IPS-15b (cell line): ENCODE measurements around the gene STIP1.

ENCODE experiments used
- H3K27me3 ChIP-seq: one replicate; pipeline ENCODE4 v1.6.1; 2013; ENCODE audit warnings: low read length; ENCODE audit not compliant: control insufficient read depth, insufficient read depth
- H3K36me3 ChIP-seq: one replicate; pipeline ENCODE4 v1.6.1; 2013; ENCODE audit warnings: low read length; ENCODE audit not compliant: control insufficient read depth, insufficient read depth
- H3K4me1 ChIP-seq: one replicate; pipeline ENCODE4 v1.6.1; 2013; ENCODE audit warnings: mild to moderate bottlenecking, low read length; ENCODE audit not compliant: control insufficient read depth, insufficient read depth
- H3K4me3 ChIP-seq: one replicate; pipeline ENCODE4 v1.5.1; 2013; ENCODE audit warnings: low read depth, low read length
- H3K9ac ChIP-seq: one replicate; pipeline ENCODE4 v1.6.1; 2013; ENCODE audit warnings: low read depth, mild to moderate bottlenecking, low read length
- H3K9me3 ChIP-seq: one replicate; pipeline ENCODE4 v1.6.1; 2013; ENCODE audit warnings: mild to moderate bottlenecking, low read length; ENCODE audit not compliant: control insufficient read depth, insufficient read depth

STIP1 gene

DNA sequence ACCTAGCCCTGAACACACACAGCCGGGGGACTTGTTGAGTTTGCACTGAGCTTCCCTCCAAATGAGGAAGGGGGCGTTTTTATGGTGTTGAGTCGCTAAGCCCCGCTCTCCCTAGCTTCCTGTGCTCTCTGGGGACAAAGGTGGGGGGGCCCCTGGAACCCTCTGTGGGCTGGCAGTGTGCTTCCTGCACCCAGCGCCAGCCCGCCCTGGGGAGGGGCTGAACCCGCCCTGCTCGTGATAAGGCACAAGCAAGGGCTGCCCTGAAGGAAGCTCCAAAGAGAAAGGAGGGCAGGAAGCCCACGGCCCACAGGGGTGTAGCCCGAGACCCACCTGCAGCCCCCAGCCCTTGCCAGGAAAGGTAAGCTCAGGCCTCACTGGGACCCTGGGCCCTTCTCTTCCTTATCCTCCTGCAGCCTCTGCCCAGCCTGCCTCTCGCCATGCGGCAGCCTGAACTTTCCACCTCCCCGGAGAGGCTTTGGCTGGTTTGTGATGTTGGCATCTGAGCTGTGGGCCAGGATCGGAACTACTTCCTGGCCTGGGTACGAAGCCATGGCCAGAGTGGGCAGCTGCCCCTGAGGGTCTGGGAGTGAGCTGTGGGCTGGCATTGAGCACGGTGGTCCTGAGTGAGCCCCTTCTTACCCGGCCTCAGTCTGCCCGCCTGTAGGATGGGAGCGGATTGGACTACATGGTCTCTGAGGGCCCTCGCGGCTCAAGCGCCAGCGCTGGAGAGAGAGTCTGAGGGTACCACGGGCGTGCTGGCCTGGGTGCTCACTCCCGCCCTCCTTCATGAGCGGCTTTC, 20.7 kb downstream of the STIP1 start, which contains the start of gene FERMT3:
TSS of gene FERMT3 (plus strand) at position 265 of the 799 bp plus-strand sequence. CDS start 644 bp downstream, outside the sequence.
- H3K4me1 ChIP-seq = no peaks in the 10 kb centered on the region
- H3K9ac ChIP-seq = no peak within 1 kb of the TSS
- peaks cover 56% of the 10 kb centered on the region for H3K36me3 ChIP-seq
- H3K27me3 ChIP-seq = no peaks in the 10 kb centered on the region
- H3K4me3 ChIP-seq = no peak within 1 kb of the TSS
- no peaks in the 10 kb centered on the region for H3K9me3 ChIP-seq

DNA sequence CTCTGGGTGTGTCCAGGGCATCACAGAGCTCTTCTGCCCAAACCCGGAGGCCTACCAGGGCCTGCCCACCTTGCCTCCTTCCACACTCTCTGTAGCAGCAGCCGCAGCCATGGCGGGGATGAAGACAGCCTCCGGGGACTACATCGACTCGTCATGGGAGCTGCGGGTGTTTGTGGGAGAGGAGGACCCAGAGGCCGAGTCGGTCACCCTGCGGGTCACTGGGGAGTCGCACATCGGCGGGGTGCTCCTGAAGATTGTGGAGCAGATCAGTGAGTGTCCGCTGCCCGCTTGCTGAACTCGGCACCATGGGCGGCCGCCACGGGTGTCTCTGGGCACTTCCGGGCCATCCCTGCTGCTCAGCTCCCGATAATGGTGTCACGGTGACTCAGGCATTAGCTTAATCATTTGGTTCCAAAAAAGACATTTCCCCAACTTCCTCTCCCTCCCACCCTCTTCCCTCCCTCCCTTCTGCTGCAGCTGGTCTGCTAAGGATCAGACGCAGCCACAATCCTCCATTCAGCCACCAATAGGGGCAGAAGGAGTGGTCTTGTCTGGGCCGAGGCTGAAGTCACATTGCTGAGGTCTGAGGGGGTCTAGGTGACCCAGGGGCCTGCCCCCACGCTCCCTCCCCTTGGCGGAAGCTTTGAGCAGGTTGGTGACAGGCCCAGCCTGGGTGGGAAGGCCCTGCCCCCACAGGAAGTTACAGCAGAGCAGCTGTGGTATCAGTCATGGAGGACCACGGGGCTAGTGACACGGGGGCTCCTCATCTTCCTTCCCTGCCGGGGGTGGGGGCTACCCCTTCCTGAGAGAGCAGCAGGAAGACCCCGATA, 21.5 kb downstream of the STIP1 start:
- no peaks in the 10 kb centered on the region for H3K9me3 ChIP-seq
- H3K9ac ChIP-seq = no peak overlapping the region
- H3K4me3 ChIP-seq = no peak overlapping the region
- H3K36me3 ChIP-seq = peaks cover 55% of the 10 kb centered on the region
- H3K27me3 ChIP-seq = no peaks in the 10 kb centered on the region
- H3K4me1 ChIP-seq = no peaks in the 10 kb centered on the region

DNA sequence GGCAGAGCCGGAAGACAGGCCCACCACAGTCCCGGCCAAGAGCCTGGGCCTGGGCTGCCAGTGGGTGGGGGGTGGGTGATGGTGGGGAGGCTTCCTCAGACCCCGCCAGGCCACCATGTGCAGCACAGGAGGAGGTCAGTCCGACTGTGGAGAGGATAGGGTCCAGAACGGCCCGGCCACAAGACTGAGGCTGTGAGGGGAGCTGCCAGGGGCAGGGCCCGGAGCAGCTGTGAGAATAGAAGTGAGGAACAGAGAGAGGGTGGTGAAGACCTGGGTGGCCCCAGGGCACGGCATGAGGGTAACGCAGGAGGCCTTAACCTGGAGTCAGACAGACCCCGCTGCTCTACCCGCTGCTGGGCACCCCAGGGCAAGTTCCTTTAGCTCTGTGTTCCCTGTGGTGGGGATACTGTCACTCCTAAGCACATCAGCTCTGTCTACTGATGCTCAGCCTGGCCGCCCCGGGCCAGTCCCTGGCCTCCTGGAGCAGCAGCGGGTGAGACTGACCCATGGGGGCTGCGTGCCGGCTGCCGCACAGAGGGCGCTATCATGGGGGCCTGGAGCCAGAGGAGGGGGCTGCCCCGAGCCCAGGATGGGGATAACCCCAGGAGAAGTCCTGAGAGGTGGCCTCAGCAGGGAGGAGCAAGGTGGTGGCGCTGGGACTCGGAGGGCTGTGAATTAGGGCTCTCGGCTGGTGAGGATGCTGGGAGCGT, 22.3 kb downstream of the STIP1 start:
- Histone ChIP-seq H3K36me3 (peaks cover 48% of the 10 kb centered on the region), H3K27me3 (no peaks in the 10 kb centered on the region), H3K9me3 (no peaks in the 10 kb centered on the region), H3K9ac (no peak overlapping the region), H3K4me1 (no peaks in the 10 kb centered on the region), H3K4me3 (no peak overlapping the region)

DNA sequence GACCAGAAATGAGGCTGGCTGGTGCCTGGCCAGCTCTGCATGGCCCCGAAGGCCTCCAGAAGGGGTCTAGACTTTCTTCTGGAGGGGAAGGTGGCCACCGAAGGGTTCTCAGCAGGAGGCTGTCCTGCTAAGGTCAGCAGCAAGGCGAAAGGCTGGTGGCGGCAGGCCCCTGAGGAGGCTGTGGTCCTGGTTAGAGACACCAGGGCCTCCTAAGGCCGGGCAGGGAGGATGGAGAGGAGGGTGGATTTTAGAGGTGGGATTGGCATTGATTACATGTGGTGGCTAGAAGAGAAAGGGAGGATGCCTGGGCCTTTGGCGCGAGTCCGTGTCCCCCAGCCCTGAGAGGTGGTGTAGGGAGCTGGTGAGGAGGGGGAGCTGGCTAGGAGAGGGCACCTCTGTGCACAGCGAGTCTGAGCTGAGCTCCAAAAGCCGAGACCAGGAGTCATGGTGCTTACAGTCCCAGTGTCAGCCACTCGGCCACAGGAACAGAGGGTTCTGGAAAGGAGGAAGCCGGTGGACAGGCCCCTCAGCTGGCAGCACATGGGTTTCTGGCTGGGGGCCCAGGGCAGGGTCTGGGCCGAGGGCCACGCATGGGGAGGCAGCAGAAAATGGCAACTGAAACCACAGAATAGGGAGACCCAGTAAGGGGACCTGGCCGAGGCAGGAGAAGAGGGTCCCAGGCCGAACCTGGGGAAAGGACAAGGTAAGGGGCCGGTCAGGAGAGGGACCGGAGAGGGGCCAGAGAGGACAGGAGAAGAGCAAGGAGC, 23.0 kb downstream of the STIP1 start:
- Histone ChIP-seq H3K4me3 (no peak overlapping the region), H3K9me3 (no peaks in the 10 kb centered on the region), H3K36me3 (peaks cover 40% of the 10 kb centered on the region), H3K4me1 (no peaks in the 10 kb centered on the region), H3K9ac (no peak overlapping the region), H3K27me3 (no peaks in the 10 kb centered on the region)

DNA sequence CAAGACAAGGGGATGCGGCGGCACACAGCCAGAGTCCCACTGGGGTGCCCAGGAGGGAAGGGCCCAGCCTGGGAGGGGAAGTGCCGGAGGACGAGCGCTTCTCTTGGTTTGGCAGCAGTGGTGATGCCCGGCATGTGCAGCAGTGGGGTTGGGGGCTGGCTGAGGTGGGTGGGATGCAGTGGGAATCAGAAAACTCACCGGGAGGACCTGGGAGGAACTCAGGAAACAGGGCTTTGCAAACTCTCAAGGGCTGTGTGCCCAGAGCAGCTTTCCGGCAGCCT, 23.5 kb downstream of the STIP1 start:
- Histone ChIP-seq H3K4me3 (no peak overlapping the region), H3K4me1 (no peaks in the 10 kb centered on the region), H3K27me3 (no peaks in the 10 kb centered on the region), H3K9me3 (no peaks in the 10 kb centered on the region), H3K36me3 (peaks cover 36% of the 10 kb centered on the region), H3K9ac (no peak overlapping the region)

DNA sequence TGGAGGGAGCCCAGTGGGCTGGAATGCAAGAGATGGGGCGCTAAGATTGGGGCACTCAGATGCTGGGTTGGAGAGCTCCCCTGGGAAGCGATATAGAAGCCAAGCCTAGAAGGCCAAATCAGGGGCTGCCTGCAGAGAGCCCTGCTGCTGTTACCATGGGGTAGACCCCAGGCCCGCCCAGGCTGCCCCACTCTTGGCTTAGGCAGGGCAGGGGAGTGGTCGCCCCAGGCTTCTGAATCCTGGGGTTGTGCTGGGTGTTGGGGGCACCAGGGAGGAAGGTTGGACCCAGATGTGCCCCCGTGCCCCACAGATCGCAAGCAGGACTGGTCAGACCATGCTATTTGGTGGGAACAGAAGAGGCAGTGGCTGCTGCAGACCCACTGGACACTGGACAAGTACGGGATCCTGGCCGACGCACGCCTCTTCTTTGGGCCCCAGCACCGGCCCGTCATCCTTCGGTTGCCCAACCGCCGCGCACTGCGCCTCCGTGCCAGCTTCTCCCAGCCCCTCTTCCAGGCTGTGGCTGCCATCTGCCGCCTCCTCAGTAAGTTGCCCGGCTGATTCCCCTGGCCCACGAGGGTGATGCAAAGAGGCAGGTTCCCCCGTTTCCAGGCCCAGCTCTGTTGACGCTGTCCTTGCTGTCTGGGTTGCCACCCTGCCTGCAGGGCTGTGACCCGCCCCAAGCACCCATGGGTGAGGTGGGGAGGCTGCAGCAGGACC, 24.5 kb downstream of the STIP1 start:
- Histone ChIP-seq H3K9me3 (no peaks in the 10 kb centered on the region), H3K4me1 (no peaks in the 10 kb centered on the region), H3K9ac (no peak overlapping the region), H3K4me3 (no peak overlapping the region), H3K36me3 (peaks cover 34% of the 10 kb centered on the region), H3K27me3 (no peaks in the 10 kb centered on the region)

GRCh38 chr11:64211181-64211872, 25.4 kb downstream of the STIP1 start:
- Histone ChIP-seq H3K27me3 (no peaks in the 10 kb centered on the region), H3K4me3 (no peak overlapping the region), H3K9me3 (no peaks in the 10 kb centered on the region), H3K9ac (no peak overlapping the region), H3K4me1 (no peaks in the 10 kb centered on the region), H3K36me3 (peaks cover 27% of the 10 kb centered on the region)

- no peaks in the 10 kb centered on the region for H3K27me3 ChIP-seq
- H3K9me3 ChIP-seq = no peaks in the 10 kb centered on the region
- H3K4me1 ChIP-seq = no peaks in the 10 kb centered on the region
- H3K9ac ChIP-seq = no peak overlapping the region
- no peak overlapping the region for H3K4me3 ChIP-seq
- peaks cover 5% of the 10 kb centered on the region for H3K36me3 ChIP-seq
Observed at GRCh38 chr11:64216879-64217278, 30.9 kb downstream of the STIP1 start.

GRCh38 chr11:64218628-64219353, 32.8 kb downstream of the STIP1 start:
- Histone ChIP-seq H3K4me1 (no peaks in the 10 kb centered on the region), H3K4me3 (no peak overlapping the region), H3K9ac (no peak overlapping the region), H3K27me3 (no peaks in the 10 kb centered on the region), H3K9me3 (no peaks in the 10 kb centered on the region), H3K36me3 (peaks cover 5% of the 10 kb centered on the region)

GRCh38 chr11:64219354-64219684, 33.3 kb downstream of the STIP1 start:
- Histone ChIP-seq H3K4me1 (no peaks in the 10 kb centered on the region), H3K36me3 (peaks cover 9% of the 10 kb centered on the region), H3K4me3 (no peak overlapping the region), H3K9ac (no peak overlapping the region), H3K27me3 (no peaks in the 10 kb centered on the region), H3K9me3 (no peaks in the 10 kb centered on the region)
